WTC11 (cell line): ENCODE measurements around the gene TTC24. TPM values are rescaled to one million over a fixed set of nuclear protein-coding genes. Genes with fewer than 3 reads are reported as not detected.

Experiments used
- AFF4 ChIP-seq: sonication (generic); formaldehyde crosslinking; IDR thresholded peaks from 2 replicates; pipeline ENCODE4 v1.8.1; 2023; ENCODE audit warnings: mild to moderate bottlenecking, missing genetic modification reagents, borderline replicate concordance
- CREB1 ChIP-seq: sonication (generic); formaldehyde crosslinking; IDR thresholded peaks from 2 replicates; pipeline ENCODE4 v1.8.0; 2023; ENCODE audit warnings: mild to moderate bottlenecking, missing genetic modification reagents
- E2F5 ChIP-seq: sonication (generic); formaldehyde crosslinking; IDR thresholded peaks from 2 replicates; pipeline ENCODE4 v1.8.1; 2022; ENCODE audit warnings: mild to moderate bottlenecking, moderate library complexity, missing genetic modification reagents
- ELF4 ChIP-seq: sonication (generic); formaldehyde crosslinking; IDR thresholded peaks from 2 replicates; pipeline ENCODE4 v1.8.1; 2022; ENCODE audit warnings: low read depth, mild to moderate bottlenecking, moderate library complexity, missing genetic modification reagents
- ERG ChIP-seq: fragments of 250-450 bp; sonication (Bioruptor Pico); IDR thresholded peaks from 2 replicates; pipeline ENCODE4 v1.8.0; 2021; ENCODE audit warnings: mild to moderate bottlenecking
- ETV6 ChIP-seq: sonication (generic); formaldehyde crosslinking; IDR thresholded peaks from 2 replicates; pipeline ENCODE4 v1.8.1; 2022; ENCODE audit warnings: mild to moderate bottlenecking, missing genetic modification reagents
- JAZF1 ChIP-seq: fragments of 250-450 bp; sonication (Bioruptor Pico); IDR thresholded peaks from 2 replicates; pipeline ENCODE4 v1.9.0; 2021; ENCODE audit warnings: moderate library complexity, mild to moderate bottlenecking, inconsistent platforms
- KAT7 ChIP-seq: sonication (generic); formaldehyde crosslinking; IDR thresholded peaks from 2 replicates; pipeline ENCODE4 v1.8.1; 2023; ENCODE audit warnings: missing genetic modification reagents, mild to moderate bottlenecking, borderline replicate concordance
- MYBL2 ChIP-seq: sonication (generic); formaldehyde crosslinking; IDR thresholded peaks from 2 replicates; pipeline ENCODE4 v1.8.1; 2023; ENCODE audit warnings: mild to moderate bottlenecking, moderate library complexity, missing genetic modification reagents
- NFE2L1 ChIP-seq: sonication (generic); formaldehyde crosslinking; IDR thresholded peaks from 2 replicates; pipeline ENCODE4 v1.8.1; 2023; ENCODE audit warnings: missing genetic modification reagents
- NR2C2 ChIP-seq: sonication (generic); formaldehyde crosslinking; IDR thresholded peaks from 2 replicates; pipeline ENCODE4 v1.8.0; 2022; ENCODE audit warnings: mild to moderate bottlenecking, missing genetic modification reagents
- SMAD3 ChIP-seq: sonication (generic); formaldehyde crosslinking; IDR thresholded peaks from 2 replicates; pipeline ENCODE4 v1.8.0; 2022; ENCODE audit warnings: missing genetic modification reagents, mild to moderate bottlenecking, borderline replicate concordance
- SP1 ChIP-seq: sonication (generic); formaldehyde crosslinking; conservative IDR thresholded peaks from 2 replicates; pipeline ENCODE4 v1.8.1; 2022; ENCODE audit warnings: missing genetic modification reagents
- STAT6 ChIP-seq: sonication (generic); formaldehyde crosslinking; conservative IDR thresholded peaks from 2 replicates; pipeline ENCODE4 v1.8.1; 2023; ENCODE audit warnings: mild to moderate bottlenecking, low read depth, missing genetic modification reagents, moderate library complexity
- TCF7 ChIP-seq: sonication (generic); formaldehyde crosslinking; IDR thresholded peaks from 2 replicates; pipeline ENCODE4 v1.8.0; 2022; ENCODE audit warnings: mild to moderate bottlenecking, low read depth, missing genetic modification reagents, moderate library complexity
- USF1 ChIP-seq: sonication (generic); formaldehyde crosslinking; IDR thresholded peaks from 2 replicates; pipeline ENCODE4 v1.8.0; 2022; ENCODE audit warnings: mild to moderate bottlenecking, missing genetic modification reagents
- ZNF232 ChIP-seq: sonication (generic); formaldehyde crosslinking; IDR thresholded peaks from 2 replicates; pipeline ENCODE4 v1.8.0; 2022; ENCODE audit warnings: mild to moderate bottlenecking, missing genetic modification reagents
- ZNF263 ChIP-seq: sonication (generic); formaldehyde crosslinking; IDR thresholded peaks from 2 replicates; pipeline ENCODE4 v1.8.1; 2022; ENCODE audit warnings: low read depth, mild to moderate bottlenecking, moderate library complexity, missing genetic modification reagents
- total RNA-seq: library from RNA; stranded (reverse); gene quantifications from 3 replicates; pipeline ENCODE4 v1.2.3, GENCODE V29; 2021
- TF ChIP-seq, protein P1 (sequence below): sonication (generic); formaldehyde crosslinking; IDR thresholded peaks from 2 replicates; pipeline ENCODE4 v1.8.1; 2023; ENCODE audit warnings: mild to moderate bottlenecking, moderate library complexity, missing genetic modification reagents
- TF ChIP-seq, protein P2 (sequence below): fragments of 250-450 bp; sonication (Bioruptor Pico); IDR thresholded peaks from 2 replicates; pipeline ENCODE4 v1.9.0; 2021; ENCODE audit warnings: moderate library complexity, mild to moderate bottlenecking, inconsistent platforms, borderline replicate concordance
- TF ChIP-seq, protein P3 (sequence below): sonication (generic); formaldehyde crosslinking; IDR thresholded peaks from 2 replicates; pipeline ENCODE4 v1.8.1; 2023; ENCODE audit warnings: mild to moderate bottlenecking, missing genetic modification reagents

The TTC24 gene
- total RNA-seq, 1 experiment from 2014 or later, result 0.20 TPM

DNA sequence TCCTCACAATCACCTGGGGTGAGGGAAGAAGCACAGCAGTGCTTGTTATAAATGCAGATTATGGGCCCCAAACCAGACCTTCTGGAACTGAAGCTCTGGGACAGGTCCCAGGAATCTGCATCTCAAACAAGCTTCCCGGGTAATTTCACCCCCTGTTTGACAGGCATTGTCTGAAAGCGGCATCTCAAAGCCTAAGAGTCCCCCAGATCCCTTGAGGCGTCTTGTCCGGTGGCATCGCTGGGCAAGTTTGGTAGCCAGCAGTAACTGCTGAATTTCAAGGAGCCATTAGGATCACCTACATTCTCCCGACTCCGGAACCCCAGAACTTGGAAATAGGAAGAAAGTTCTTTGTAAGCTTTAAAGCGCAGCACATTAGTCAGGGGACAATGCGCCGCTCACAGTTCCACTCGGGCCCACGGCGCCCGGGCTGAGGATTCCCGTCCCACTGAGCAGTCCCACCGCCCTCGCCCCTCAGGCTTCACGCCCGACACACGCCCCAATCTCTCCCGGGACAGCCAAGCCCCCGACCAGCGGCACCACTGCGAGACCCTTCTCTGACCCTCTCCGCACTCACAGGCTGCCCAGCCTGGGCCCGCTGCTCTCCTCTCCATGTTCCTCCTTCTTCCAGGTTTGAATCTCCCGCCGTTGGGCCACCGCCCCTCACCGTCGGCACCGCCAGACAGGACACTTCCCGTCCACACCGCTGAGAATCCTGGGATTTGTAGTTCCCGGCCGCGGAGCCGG lies 7.4 kb upstream of the TTC24 start, which contains the start of gene IQGAP3 (continued):
- TF ChIP-seq TCF7 (CRISPR knock-in tag) (no peak), AFF4 (CRISPR knock-in tag) (no peak), KAT7 (no peak), SP1 (CRISPR knock-in tag) (peak; percentile 60; the same call in 1 of the 2 replicates), ERG (CRISPR knock-in tag) (no peak), SMAD3 (CRISPR knock-in tag) (no peak), USF1 (CRISPR knock-in tag) (no peak), ELF4 (CRISPR knock-in tag) (no peak), MYBL2 (peak; percentile 96), NFE2L1 (CRISPR knock-in tag) (peak; percentile 89), E2F5 (CRISPR knock-in tag) (peak; percentile 96), ETV6 (0 out of 2 replicates have a peak, but pooled peaks have one; percentile 21), NR2C2 (no peak), ZNF232 (CRISPR knock-in tag) (no peak), CREB1 (CRISPR knock-in tag) (no peak), STAT6 (CRISPR knock-in tag) (no peak), JAZF1 (no peak), ZNF263 (CRISPR knock-in tag) (no peak)
- TF ChIP-seq, protein P1, sequence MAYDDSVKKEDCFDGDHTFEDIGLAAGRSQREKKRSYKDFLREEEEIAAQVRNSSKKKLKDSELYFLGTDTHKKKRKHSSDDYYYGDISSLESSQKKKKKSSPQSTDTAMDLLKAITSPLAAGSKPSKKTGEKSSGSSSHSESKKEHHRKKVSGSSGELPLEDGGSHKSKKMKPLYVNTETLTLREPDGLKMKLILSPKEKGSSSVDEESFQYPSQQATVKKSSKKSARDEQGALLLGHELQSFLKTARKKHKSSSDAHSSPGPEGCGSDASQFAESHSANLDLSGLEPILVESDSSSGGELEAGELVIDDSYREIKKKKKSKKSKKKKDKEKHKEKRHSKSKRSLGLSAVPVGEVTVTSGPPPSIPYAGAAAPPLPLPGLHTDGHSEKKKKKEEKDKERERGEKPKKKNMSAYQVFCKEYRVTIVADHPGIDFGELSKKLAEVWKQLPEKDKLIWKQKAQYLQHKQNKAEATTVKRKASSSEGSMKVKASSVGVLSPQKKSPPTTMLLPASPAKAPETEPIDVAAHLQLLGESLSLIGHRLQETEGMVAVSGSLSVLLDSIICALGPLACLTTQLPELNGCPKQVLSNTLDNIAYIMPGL (CRISPR knock-in tag), result no peak
- TF ChIP-seq, protein P2, sequence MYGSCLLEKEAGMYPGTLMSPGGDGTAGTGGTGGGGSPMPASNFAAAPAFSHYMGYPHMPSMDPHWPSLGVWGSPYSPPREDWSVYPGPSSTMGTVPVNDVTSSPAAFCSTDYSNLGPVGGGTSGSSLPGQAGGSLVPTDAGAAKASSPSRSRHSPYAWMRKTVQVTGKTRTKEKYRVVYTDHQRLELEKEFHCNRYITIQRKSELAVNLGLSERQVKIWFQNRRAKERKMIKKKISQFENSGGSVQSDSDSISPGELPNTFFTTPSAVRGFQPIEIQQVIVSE (CRISPR knock-in tag), result no peak
- TF ChIP-seq, protein P3, sequence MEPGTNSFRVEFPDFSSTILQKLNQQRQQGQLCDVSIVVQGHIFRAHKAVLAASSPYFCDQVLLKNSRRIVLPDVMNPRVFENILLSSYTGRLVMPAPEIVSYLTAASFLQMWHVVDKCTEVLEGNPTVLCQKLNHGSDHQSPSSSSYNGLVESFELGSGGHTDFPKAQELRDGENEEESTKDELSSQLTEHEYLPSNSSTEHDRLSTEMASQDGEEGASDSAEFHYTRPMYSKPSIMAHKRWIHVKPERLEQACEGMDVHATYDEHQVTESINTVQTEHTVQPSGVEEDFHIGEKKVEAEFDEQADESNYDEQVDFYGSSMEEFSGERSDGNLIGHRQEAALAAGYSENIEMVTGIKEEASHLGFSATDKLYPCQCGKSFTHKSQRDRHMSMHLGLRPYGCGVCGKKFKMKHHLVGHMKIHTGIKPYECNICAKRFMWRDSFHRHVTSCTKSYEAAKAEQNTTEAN (CRISPR knock-in tag), result no peak
